Activated CD4-positive, CD25-positive, alpha-beta regulatory T cell treated with anti-CD3 and anti-CD28 coated beads, Interleukin-2, amount 50 U/mL, for 72 hours (primary cell): ENCODE measurements around the gene TMEM145.
A peak's percentile ranks its signal among the peaks of the same experiment; 100 is the strongest.

Experiments
- DNase-seq: peaks from one replicate; pipeline ENCODE4 v3.0.0; 2021

TMEM145 gene

DNA sequence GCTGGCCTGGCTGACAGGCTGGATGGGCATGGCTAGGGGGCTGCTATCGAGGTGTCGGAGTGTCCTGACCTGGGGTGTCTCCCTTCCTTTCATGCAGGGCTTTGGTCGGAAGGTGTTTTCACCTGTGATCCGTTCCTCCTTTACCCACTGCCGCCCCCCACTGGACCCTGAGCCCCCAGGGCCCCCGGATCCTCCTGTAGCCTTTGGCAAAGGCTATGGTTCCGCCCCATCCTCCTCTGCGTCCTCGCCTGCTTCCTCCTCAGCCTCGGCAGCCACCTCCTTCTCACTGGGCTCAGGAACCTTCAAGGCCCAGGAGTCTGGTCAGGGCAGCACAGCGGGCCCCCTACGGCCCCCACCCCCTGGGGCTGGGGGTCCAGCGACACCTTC is 23.0 kb upstream of the TMEM145 start:
- no peak for DNase-seq

DNA sequence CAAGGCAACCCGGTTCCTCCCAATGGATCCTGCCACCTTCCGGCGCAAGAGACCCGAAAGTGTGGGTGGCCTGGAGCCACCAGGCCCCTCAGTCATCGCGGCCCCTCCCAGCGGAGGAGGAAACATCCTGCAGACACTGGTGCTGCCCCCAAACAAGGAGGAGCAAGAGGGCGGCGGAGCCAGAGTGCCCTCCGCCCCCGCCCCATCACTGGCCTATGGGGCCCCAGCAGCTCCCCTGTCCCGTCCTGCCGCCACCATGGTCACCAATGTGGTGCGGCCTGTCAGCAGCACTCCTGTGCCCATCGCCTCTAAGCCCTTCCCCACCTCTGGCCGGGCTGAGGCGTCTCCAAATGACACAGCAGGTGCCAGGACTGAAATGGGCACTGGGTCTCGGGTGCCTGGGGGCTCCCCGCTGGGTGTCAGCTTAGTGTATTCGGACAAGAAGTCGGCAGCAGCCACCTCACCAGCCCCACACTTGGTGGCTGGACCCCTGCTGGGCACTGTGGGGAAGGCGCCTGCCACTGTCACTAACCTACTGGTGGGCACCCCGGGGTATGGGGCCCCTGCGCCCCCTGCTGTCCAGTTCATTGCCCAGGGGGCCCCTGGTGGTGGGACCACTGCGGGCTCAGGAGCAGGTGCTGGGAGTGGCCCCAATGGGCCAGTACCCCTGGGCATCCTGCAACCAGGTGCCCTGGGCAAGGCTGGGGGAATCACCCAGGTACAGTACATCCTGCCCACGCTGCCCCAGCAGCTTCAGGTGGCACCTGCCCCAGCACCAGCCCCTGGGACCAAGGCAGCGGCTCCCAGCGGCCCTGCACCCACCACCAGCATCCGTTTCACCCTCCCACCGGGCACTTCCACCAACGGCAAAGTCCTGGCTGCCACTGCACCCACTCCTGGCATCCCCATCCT is 22.3 kb upstream of the TMEM145 start:
- no peak for DNase-seq

GRCh38 chr19:42291435-42291810 is 21.7 kb upstream of the TMEM145 start:
- DNase-seq, result no peak

GRCh38 chr19:42292042-42292960 is 20.8 kb upstream of the TMEM145 start:
- no peak for DNase-seq

DNA sequence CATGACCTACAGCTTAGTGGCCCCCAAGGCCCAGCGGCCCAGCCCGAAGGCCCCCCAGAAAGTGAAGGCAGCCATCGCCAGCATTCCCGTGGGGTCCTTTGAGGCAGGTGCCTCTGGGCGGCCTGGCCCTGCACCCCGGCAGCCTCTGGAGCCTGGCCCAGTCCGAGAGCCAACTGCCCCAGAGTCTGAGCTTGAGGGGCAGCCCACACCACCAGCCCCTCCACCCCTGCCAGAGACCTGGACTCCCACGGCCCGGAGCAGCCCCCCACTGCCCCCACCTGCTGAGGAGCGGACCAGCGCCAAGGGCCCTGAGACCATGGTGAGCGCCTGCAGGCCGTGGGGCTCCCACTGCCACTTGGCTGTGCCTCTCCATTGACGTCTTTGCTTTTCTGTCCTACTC is 20.1 kb upstream of the TMEM145 start:
- DNase-seq, result no peak

DNA sequence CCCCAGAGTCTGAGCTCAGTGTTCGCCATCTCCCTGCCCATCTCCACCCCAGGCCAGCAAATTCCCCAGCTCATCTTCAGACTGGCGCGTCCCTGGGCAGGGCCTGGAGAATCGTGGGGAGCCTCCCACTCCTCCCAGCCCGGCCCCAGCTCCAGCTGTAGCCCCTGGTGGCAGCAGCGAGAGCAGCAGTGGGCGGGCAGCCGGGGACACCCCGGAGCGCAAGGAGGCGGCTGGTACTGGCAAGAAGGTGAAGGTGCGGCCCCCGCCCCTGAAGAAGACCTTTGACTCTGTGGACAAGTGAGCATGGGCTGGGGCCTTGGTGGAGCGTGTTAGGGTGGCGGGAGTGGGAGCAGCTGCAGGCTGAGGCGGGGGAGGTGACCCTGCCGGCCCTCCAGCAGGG is 19.6 kb upstream of the TMEM145 start:
- DNase-seq, result no peak

GRCh38 chr19:42293948-42294347 is 19.2 kb upstream of the TMEM145 start:
- no peak for DNase-seq

DNA sequence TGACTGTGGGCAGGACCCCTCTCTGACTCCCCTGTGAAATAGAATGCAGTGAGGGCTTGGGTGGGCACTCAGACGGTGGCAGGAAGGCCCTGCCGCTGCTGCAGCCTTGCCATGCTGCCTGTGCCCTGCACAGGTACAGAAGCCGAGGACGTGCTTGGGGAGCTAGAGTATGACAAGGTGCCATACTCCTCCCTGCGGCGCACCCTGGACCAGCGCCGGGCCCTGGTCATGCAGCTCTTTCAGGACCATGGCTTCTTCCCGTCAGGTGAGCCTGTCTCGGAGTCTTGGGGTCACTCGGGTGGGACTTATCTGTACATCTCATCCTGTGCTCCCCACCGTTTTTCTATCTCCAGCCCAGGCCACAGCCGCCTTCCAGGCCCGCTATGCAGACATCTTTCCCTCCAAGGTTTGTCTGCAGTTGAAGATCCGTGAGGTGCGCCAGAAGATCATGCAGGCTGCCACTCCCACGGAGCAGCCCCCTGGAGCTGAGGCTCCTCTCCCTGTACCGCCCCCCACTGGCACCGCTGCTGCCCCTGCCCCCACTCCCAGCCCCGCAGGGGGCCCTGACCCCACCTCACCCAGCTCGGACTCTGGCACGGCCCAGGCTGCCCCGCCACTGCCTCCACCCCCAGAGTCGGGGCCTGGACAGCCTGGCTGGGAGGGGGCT is 18.5 kb upstream of the TMEM145 start:
- no peak for DNase-seq

- DNase-seq, result no peak
Observed at GRCh38 chr19:42295342-42295741, 17.8 kb upstream of the TMEM145 start.

- peak; percentile 92 for DNase-seq
Observed at GRCh38 chr19:42295831-42296525, 17.1 kb upstream of the TMEM145 start.

GRCh38 chr19:42297039-42297438 is 16.1 kb upstream of the TMEM145 start:
- DNase-seq, result no peak

DNA sequence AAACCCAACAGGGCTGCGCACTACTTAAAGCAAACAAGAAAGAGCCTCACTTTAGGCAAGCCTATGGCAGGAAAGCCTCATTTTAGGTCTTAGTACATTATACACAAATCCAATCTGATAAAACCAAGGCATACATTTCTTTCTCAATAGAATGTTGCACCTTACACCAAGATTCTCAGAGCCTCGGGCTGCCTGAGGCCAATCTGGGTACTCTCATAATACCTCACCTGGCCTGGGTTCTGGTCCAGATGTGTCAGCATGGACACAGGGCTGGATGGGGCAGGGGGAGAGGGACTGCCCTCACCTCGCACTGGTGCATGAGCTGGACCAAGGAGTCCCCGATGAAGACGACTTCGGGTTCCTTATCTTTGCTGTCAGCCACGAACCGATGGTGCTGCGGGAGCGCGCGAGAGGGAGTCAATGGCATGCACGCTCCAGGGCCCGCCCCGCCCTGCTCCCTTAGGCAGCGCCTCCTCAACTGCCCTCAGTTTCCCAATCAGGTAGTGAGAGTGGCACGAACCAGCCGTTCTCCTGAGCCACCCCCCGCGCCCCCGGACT is 11.4 kb upstream of the TMEM145 start, which contains the start of gene PRR19:
PRR19 (plus strand) TSS at position 487 of the 558 bp plus-strand sequence. CDS start 7,453 bp downstream, outside the sequence.
- DNase-seq, result peak; percentile 44

DNA sequence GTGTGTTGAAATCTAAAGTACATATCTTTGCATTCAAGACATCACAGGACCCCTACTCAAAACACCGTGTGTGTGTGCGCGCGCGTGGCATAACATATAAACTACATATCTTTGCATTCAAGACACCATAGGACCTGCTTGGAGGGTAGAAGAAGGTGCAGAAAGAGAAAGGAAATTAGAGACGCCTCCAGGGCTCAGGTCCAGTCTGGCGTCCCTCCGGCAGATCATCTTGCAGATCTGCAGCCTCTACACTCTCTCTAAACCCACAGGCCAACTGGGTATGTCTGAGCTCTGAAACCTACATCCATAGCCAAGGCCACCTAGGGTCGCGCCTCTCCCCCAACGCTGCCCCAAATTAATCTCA is 10.0 kb upstream of the TMEM145 start:
- DNase-seq, result no peak

DNA sequence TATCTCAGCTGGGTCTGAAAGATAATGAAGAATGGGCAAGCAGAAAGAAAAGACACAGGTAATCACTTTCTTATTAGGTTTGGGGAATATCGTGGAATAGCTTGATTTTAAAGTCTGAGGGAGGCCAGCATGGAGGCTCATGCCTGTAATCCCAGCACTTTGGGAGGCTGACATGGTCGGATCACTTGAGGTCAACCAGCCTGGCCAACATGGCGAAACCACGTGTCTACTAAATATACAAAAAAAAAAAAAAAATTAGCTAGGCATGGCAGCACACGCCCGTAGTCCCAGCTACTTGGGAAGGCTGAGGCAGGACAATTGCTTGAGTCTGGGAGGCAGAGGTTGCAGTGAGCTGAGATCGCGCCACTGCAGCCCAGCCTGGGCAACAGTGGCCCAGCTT is 9.2 kb upstream of the TMEM145 start:
- no peak for DNase-seq

GRCh38 chr19:42306646-42307045 is 6.5 kb upstream of the TMEM145 start:
- DNase-seq, result no peak

GRCh38 chr19:42309686-42310085 is 3.4 kb upstream of the TMEM145 start:
- no peak for DNase-seq

- no peak for DNase-seq
Observed at GRCh38 chr19:42311657-42312056, 1.5 kb upstream of the TMEM145 start.

GRCh38 chr19:42312370-42312769 is 739 bp upstream of the TMEM145 start:
- DNase-seq, result no peak

DNA sequence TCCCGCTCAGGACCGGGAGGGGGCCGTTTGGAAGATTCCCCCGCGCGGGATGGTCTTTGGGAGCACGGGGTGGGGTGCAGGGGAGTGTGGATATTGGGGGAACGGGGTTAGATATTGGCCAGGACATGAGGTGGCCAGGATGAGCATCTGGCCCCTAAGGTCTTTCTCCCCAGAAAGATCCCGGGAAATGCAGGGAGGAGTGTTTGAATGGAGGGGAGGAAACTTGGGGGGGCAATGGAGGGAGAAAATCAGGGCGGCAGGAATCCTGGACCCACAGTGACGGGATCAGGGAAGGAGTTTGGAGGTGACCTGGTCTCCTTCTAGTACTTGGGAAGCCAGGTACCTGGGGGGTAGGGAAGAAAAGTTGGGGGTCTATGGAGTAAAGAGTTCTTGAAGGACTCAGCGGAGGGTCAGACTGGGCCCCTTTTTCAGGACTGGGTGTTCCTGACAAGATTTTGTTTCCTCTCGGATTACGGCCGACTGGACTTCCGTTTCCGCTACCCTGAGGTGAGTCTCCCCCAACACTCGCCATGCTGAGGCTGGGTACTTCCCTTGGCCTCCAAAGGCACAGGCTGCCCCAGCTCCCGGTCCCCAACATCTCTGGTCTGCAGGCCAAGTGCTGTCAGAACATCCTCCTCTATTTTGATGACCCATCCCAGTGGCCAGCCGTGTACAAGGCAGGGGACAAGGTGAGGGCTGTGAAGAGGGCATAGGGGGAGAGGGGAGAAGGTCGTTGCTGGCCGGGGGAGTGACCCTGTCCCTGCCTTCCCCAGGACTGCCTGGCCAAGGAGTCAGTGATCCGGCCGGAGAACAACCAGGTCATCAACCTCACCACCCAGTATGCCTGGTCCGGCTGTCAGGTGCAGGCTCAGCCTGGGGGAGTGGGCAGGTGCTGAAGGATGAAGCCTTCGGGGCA is 989 bp downstream of the TMEM145 start:
- no peak for DNase-seq

GRCh38 chr19:42315024-42315423 is 1.9 kb downstream of the TMEM145 start:
- DNase-seq, result no peak
